Body of pancreas (tissue), 4 donors: ENCODE results near the gene EMC1.

Source experiments
- CTCF ChIP-seq, 7 experiments: fragments of 450-650 bp in 4 of 7; fragments of 200-600 bp in 3 of 7; sonication (generic) in 3 of 7; IDR thresholded peaks; one replicate each; pipeline ENCODE4 v1.5.1; 2016 to 2019; ENCODE audit warnings: antibody characterized with exemption in 7 of 7
- POLR2A ChIP-seq, 3 donors: fragments of 450-650 bp; IDR thresholded peaks; one replicate each; pipeline ENCODE4 v1.6.1; 2016; ENCODE audit warnings: antibody characterized with exemption in 3 of 3, mild to moderate bottlenecking in 2 of 3

GRCh38 chr1:19191811-19192210 is 59.5 kb downstream of the EMC1 start:
- TF ChIP-seq CTCF (IDR thresholded peaks at IDR 0.05): no peak
- no peak for TF ChIP-seq POLR2A (IDR thresholded peaks at IDR 0.05)
